HG03378 (cell line): ENCODE results near the gene SLC9A9.

Experiments used
- ATAC-seq: cut with Tn5 transposase; IDR thresholded peaks from one replicate; pipeline ENCODE4 v1.9.1; 2021; ENCODE audit warnings: mild to moderate bottlenecking, moderate library complexity; ENCODE audit not compliant: unreplicated experiment

The SLC9A9 gene

DNA sequence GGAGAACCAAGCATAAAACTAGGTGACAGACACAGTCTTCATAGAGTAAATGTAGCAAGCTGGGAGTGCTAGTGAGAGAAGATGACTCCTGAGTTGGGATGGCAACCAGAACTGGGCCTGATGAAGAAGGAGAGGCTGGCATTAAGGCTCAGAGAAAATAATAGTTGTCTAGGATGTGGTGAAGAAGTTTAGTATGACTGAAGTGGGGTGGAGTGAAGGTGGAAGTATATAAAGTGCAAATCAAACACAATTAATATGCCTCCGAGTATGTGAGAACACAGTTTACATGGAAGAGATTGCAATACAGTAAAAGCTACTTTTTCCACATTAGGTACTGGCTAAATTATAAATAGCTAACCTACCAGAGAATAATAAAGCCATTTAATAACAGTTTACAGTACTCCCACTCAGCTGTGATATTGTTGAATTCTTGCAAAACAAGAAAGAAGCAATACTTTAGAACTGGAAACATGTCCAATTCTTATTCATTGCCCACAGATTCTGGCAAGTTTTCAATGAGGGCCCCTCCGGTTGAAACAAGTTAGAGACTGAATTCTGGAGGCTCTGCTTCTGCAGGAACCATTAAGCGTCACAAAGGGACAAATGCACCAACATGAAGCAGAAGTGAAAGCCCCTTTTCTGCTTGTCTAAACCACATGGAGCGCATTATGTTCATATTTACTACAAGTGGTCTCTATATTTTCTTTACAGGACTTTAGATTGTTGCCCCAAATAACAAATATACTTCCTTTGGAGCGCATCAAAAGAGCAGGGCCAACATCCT lies 243.7 kb downstream of the SLC9A9 start:
- peak; percentile 80 for ATAC-seq

DNA sequence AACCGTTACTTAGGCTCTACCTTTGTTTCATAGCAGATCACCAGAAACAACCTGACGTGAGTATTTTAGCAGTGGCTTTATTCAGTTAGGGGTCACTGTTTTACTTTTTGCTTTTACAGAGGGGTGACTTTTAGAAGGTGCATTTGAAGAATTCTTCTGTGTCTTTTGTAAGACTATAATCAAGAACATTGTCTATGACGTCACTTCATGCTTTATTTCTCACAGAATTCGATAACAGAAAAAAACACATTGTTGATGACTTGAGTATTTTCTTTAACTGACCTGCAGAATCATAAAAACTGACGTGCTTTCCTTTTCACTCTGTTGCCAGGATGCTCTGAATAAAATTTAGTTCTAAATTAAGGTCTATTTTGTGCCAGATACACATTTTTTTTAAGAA lies 244.5 kb downstream of the SLC9A9 start:
- no peak for ATAC-seq

DNA sequence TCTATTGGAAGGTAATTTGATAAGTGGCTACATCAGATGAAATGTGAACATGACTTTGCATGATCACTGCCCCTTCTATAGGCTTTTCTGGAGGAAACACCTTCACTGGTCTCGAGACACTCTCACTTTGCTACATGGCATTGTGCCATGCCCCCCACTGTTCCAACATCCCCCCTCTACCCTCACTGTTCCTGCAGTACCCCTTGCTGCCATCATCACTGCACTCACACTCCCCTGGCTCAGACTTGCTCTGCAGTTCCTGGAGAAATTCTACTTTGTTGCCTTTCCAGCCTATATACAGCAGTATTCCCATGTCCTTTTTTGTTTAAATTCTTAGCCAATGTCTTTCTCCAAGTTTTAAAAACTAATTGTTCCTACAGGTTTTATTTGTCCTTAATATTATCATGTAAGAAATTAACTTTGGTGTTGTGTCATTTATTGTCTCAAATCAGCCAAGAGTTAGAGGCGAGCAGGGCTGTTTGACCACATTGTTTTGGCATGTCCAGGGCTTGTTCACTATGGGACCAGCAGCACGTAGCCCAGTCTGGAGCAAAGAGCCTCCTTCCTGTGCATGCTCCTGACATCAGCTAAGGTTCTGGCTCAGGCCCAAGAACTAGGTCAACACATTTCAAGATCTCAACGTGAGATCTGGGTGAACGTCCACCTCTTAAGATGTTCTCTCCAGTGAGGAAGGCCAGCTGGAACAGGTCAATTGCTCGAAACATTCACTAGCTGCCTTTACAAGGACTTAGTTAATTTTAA lies 246.4 kb downstream of the SLC9A9 start:
- ATAC-seq = no peak

DNA sequence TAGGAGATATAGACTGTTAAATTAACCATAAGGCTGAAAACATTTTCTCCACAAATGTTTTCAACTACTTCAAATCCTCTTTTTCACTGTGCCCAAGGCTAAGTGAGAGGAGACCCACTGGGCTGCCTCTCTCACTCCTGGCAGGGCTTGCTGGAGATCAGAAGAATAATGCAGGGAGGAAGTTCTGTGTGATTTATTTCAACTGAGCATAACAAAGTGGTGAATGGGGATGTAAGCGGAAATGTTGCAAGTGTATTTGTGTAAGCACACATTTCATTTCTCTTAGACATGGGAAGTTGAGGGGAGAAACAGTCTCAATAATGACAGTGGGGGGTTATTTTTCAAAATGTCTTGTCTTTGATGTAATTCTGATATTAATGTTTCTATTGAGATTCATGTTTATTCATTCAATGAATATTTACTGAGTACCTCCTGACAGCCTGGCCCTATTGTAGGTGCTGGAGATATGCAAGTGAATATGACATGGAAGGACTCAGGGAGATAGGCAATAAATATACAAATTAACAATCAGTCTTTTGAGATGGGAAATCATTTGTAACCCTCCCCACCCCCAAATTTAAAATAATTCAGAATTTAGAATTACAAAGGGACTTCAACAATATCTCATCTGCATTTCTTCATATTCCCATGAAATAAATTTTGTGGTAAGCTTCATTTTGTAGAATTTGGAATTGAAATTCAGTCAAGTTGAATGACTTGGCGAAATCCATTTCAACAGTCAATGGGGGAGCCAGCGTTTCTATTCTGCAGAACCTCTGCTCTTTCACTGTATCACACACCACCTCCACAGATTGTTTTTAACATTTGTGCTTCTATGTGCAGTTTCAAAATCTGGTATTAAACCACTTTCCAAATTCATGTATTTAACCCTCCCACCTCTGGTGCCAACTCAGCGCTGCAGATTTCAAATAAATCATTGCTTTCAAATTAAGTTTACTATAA lies 247.2 kb downstream of the SLC9A9 start:
- no peak for ATAC-seq

DNA sequence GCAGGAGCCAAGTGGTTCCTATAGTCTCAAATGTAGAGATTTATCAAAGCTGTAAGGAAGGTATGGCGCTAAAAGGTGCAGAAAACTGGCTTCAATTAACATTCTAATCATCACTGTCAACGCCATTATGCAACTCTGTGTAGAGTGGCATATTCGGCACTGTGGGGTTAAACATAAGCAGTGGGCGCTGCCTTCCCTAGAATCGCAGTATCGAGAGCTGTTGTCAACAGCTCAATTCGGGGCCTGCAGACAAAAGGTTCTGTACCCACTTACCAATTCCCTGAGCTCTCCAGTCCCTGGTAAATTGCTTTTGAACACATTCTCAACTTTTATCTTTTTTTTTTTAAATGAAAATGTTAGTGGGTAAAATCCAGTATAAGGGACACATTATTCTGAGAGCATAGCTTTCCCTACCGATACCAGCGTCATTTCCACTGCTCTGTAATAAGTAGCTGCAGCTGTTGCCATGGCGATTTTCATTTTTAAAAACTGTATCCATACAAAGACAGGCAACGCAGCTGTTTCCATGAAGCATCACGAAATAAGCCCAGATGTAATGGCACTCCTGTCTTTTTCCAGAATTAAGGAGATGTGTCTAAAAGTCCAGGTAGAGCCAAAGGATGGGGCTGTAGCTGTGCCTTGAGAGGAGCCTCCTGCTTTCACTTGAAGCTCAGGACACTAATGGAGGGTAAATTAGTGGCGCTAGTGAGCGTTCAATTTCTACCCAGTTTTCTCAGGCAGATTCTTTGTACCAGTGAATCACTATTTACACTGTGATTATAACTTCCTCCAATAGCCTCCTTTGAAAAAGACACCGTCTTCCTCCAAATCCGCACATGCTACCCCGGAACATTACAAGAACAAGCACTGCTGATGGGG lies 250.3 kb downstream of the SLC9A9 start:
- ATAC-seq = no peak

DNA sequence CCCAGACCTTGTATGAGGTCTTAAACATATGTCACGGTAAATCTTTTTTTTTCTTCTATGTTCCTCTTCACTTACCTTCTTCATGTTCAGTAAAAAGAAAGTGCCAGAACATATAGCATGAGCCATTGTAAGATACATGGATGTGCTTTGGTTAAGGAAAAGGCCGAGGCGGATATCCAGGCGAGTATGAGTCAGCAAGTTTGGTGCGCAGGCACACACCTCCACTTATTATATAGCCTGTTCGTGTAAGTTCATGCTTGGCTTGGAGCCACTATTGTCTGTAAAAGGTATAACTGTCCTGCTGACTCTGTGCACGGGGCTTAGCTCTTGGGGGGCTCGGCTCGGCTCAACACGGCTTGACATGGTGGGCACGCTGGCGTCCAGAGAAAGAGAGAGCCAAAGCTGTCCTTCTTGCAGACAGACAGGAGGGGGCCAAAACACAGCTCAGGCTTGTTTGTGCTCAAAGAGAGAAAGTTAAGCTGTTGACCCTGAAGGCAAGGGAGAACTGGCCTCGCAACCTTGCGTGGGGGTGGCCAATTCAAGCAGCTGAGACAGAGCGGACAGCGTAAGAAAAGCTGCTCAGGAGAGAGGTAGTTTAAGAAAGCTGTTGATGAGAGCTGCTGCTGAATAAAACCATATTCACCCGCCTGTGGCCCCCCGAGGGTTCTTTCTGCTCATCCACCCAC lies 251.2 kb downstream of the SLC9A9 start:
- no peak for ATAC-seq

DNA sequence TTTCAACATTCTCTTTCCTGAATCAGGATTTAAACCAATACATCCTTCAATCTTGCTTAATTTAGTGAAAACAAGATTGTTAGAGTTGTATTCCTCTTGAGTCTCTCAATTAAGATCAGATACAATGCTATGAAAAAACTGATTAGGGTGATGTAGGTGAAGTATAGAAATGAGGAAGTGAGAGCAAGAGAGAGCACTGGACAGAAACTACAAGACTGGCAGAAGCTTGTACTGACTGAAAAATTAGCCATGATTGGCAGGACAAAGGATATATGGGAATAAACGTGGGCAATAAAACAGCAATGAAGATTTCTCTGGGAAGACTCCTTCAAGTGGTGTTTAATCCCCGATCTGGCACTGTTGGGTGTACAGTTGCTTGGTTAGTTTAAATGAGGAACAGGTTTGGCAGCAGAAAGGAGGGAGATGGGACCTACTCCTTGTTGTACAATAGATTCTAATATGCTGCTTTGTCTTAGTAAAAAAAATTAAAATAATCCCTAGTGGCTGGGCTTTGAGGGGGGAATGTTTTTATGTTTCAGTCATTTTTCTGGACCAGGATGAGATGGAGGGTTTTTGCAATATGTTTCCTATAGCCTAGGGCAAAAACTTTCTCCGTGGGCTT lies 252.7 kb downstream of the SLC9A9 start:
- peak; percentile 98 for ATAC-seq

DNA sequence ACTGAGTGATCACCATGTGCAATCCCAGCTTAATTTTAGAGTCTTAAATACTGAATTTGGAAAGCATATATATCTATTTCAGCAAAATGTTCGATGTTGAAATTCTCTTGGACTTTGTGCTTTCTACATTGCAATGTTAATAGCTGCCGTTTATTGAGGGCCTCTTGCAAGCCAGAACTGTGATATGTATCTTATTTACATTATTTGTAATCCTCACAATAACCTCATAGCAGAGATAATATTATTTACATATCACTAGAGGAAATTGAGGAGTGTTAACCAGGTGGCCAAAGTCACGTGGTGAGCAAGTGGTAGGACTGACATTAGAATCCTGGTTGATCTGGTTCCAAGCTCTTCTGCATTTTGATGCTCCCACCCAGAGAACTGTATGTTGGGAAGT lies 254.1 kb downstream of the SLC9A9 start:
- ATAC-seq = no peak

DNA sequence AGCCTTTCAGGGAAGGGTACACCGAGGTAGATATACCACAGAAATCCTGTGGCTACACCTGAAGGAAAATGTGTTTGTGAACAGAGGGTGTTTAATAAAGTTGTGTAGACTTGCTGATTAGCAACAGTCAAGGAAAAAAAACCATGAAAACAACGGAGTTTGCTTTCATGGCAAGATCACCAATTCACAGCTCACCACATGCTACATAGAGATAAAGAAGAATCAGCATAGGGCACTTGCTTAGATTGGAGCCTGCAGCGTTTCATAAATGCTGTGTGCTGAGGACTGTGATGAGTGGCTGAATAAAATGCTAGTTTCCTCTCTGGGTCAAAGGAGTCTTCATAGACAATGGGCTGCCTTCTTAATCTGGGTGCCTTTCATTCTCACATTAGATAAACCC lies 257.6 kb downstream of the SLC9A9 start:
- ATAC-seq = no peak

DNA sequence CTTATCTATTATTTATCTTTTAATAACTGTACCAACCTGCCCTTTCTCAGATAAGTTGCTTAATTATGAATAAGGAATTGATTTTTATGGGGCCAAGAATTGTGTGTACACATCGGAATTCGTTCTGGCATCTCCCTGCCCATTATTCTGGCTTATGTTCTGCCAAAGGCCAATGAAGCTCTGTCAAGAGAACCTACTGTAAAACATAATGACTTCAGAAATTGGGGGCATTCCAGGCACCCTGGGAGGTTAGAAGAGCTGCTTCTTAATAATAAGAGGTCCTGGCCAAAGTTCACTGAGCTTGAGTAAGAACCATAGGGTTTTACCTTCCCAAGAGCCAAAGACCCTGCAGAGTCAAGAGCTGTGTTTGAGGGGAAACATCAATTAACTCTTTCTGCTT lies 261.7 kb downstream of the SLC9A9 start:
- ATAC-seq = no peak

DNA sequence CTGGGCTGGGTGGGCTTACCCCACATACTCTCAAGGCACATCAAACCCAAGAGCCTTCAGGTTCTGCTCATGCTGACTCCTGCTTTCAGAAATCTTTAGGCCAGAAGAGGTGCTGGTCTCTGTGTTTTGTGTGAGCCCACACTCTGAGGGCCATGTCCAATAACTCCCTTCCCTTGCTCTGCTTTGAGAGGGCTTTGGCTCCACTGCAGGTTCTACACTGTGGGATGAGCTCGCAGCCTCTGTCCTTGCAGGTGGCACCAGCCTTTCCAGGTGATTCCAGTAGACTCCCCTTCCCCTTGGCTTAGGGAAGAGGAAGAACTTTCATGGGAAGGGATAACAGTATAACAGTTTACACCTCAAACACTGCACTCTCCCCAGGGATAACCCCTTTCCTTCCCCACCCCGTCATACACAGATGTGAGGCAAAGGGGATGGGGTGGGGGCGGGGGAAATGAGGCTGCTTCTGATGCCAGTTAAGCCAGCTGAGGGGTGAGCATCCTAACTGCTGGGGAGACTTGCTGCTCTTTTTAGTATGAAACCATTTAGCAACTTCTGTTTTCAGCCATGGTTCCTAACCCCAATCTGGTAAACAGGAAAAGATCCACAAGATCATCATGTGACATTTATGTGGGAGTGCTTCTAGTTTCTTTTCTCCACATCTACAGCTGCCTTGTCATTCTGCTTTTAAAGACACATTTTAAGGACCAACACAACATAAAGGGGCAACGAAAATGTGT lies 262.4 kb downstream of the SLC9A9 start:
- ATAC-seq = no peak

DNA sequence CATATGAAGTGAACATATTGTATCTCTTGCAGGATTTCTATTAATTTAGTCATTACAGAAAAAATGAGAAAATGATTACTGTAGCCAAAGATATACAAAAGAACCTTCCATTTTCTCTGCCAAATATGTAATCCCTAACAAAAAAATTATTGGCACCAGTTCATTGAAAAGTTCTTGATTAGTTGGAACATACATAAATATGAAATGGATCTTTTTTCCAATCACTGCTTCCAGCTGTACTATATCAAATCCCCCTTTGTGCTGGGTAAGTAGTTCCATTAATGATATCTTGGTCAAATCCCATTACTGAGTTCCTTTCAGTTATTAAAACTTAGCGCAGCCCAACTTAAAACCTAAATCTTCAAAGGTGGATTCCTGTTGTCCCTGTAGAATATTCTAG lies 263.8 kb downstream of the SLC9A9 start:
- no peak for ATAC-seq

DNA sequence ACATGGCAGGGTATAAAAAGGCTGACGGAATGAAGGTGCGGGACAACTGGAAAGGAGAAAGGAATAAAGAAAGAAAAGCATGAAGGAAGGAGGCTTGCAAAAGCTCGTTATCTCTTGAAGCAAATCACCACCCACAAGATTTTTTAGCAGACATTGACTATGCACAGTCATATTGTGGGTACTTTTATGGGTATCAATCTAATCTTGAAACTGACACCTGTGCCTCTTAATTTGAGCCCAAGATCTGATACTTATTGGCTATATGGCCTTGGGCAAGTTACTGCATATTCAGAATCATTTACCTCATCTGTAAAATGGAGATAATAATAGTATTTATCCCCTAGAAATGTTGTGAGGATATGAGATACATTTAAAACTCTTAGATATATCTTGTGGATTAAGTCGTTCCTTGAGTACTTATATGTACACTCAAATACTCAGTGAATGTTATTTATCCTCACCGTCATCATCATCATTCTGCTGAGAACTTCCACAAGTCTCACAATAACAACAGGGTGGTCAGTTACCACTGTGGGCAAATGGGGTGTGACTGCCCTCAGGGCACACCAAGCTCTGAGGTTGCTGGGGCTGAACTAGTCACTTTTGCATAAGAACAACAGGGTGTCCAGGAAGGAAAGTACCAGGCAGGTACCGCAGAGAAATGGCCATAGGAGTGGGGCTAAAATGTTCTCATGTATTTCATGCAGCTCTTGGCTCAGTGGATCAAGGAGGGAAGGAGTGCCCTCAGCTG lies 266.1 kb downstream of the SLC9A9 start:
- peak; percentile 47 for ATAC-seq

DNA sequence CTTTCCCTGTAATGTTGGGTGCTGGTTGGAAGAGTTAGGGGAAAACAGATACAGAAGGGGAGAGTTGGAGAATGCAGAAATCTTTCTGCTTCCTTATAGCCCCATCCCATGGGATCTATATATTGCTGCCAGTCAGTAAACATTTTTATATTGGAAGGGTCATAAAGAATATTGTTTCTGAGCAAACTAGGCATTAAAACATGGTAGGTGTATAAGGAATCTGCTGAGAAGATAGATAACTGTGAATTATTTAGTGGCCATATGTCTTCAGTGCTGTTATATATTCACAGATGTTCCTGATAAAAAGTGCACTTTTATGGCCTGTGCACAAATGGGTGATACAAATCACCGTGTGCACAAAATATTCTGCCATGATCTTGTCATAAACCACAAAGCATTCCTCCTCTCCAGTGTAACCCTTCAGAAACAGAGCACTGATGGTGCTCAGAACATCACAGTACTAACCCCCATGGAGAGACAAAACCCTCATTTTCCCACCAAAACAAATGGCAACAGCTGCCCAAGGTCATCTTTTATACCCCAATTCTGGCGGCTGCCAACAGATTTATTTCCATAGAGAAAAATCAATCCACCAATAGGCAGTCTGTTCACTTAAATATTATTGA lies 269.3 kb downstream of the SLC9A9 start:
- no peak for ATAC-seq

DNA sequence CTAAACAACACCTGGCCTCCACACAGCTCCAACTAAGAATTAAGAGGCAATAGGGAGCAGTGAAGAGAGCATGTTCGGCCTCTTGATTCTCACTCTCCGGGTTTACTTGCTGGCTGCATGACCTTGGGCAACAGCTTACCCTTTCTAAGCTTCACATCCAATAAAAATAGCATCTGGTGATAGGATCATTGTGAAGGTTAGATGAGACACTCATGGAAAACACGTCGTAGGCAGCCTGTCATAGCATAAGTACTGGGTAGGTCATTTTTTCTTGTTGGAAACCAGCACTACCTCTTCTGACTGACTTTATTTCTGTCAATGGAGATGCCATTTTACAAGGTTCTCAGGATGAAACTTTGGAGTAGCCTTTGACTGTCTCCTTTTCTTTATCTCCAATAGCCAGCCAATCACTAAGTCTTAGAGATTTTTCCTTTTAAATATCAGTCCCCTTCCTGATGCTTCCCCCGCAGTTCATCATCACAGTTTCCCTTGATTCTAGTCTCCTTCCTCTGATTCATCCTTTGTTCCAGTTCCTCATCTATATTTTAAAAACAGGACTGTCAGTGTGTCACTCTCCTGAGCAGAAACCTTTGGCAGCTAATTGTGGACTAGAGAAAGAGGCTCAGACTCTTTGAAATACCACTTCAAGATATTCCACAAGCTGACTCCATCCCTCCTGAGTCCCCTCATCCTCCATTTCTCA lies 271.5 kb downstream of the SLC9A9 start:
- no peak for ATAC-seq

DNA sequence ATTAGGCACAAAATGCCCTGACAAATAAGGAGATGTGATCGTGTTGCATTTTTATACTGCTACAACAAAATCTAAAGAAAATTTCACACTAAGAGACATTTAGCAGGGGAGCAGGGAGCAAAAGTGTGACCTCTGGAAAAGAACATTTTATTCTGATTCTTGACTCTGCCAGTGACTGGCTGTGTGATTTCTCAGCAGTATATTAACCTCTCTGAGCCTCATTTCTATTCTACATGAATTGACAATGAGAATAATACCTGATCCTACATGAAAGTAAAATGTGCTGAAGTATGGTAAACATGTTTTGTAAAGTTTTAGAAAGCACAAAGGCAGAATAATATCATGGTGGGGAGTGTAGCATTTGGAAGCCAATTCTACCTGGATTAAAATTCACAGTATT lies 273.3 kb downstream of the SLC9A9 start:
- ATAC-seq = no peak
